GM11168 (cell line): ENCODE measurements around the gene RILPL1.
"Not testable (repeated sequence)": the region's sequence is repeated elsewhere in the genome, so short reads cannot be mapped to it uniquely, and the experiment has no call there.

Source experiments
- in situ Hi-C: fragments of 300-500 bp; cut with MboI; formaldehyde crosslinking; loops from one replicate; pipeline ENCODE4 v1.12.0; 2022; ENCODE audit warnings: low sequenced_read_pairs; ENCODE audit not compliant: unreplicated experiment

The RILPL1 gene

DNA sequence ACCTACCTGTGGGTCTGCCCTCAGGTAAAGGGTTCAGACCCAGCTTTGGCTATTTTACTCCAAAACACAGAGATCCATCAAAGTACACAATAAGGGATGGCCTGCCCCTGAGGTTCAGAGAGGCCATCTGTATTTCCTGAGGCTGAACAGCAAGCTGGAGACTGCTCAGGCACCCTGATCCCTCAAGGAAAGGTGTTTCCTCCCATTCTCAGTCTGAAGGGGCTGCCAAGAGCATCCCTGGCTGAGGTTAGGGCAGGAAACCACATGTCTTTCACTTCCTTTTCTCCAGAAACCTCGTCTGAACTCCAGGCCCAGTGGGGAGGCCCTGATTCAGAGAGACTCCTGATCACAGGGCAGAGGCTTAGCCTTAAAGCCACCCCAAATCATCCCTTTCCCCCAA, 1.5 kb downstream of the RILPL1 start:
- in situ Hi-C loops, result no loop called here

DNA sequence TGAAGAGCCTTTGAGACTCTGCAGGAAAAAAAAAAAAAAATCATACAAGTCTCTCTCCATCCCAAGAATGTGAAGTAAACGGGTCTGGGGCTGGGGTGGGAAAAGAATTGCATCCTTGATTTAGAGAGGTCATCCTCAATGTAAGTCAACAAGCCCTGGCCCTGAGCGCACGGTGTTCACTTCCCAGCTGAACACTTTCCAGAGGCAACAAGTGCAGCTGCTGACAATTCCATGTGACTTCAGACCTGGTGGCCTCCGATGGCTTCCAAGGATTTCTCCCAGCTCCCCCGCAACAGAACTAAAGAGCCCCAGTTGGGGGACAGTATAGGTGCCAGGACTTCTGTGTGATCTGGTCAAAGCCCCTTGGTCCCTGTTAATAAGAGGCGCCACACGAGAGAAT, 2.4 kb downstream of the RILPL1 start:
- in situ Hi-C loops, result no loop called here

DNA sequence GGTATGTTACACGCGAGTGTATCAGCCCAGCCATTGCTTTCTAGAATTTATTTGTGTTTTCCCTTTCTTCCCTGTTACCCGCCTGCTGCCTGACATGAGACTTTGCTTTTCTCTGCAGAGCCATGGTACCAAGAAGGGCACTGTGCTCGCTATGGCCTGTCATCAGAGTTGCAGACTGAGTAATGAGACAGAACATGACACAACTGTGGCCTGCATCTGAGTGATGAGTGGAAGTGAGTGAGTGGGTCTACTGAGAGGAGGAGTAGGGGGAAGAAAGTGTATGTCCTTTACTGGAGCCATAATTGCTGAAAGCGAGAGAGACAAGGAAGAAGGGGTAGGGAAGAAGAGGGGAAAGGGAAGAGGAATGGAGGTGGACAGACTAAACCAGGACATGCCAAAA, 2.9 kb downstream of the RILPL1 start:
- in situ Hi-C loops, result no loop called here

DNA sequence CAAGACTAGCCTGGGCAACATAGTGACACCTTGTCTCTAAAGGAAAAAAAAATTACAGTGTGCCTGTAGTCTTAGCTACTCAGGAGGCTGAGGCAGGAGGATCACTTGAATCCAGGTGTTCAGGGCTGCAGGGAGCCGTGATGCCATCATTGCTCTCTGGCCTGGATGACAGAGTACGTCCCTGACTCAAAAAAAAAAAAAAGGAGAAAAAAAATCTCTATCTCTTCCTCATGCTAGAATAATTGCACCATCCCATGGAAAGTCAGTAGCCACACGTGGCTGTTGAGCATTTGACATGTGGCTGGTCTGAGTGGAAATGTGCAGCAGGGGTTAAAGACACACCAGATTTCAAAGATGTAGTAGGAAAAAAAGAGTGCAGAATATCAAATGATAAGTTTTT, 3.8 kb downstream of the RILPL1 start:
- in situ Hi-C loops, result no loop called here

DNA sequence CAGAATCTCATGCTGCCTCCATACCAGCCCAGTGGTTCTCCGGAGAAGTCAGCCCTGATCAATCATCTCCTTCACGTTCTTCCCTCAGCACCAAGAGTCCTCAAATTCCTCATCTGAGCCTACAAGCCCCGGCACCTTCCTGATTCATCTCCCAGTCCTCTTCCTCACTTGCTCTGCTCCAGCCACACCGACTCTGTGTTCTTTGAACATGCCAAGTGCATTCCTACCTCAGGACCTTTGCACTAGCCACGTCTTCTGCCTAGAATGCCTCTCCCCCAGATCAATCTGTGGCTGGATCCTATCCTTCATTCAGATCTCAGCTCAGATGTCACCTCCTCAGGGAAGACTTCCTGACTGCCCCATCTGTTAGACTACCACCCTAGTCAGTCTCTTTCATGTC, 4.7 kb downstream of the RILPL1 start:
- in situ Hi-C loops, result no loop called here

DNA sequence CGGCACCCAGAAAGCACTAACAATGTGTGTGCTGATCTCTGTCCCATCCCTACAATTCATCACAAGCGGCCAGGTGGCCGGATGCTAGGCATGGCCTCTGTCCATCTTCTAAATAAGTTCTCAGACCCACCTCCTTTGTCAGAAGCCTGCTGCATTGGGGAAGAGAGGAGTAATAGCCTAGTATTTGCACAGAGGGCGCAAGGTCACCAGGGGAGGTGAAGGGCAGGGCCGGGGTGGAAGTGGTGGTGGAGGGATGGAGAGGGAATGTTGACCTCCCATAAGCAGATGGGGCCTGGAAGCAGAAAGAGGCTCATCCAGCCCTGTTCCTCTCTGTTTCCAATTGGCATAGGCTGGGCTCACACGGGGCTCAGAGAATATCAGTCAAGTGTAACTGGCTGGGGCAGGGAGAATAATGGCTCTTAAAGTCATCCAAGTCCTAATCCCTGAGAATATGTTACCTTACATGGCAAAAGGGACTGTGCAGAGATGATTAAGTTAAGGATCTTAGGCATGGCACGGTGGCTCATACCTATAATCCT, 6.9 kb downstream of the RILPL1 start:
- in situ Hi-C loops, result no loop called here

DNA sequence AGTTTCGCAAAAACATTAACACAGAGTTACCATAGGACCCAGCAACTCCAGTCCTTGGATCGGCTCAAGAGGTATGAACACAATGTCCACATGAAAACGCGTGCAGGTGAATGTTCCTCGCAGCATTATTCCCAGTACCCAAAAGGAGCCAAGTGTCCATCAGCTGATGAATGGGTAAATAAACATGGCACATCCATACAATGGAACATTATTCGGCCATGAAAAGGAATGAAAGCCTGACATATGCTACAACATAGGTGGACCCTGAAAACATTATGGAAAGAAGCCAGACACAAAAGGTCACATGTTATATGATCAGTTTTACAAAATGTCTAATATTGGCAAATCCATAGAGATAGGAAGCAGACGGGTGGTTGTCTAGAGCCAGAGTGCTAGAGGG, 9.1 kb downstream of the RILPL1 start:
- in situ Hi-C loops, result no loop called here

DNA sequence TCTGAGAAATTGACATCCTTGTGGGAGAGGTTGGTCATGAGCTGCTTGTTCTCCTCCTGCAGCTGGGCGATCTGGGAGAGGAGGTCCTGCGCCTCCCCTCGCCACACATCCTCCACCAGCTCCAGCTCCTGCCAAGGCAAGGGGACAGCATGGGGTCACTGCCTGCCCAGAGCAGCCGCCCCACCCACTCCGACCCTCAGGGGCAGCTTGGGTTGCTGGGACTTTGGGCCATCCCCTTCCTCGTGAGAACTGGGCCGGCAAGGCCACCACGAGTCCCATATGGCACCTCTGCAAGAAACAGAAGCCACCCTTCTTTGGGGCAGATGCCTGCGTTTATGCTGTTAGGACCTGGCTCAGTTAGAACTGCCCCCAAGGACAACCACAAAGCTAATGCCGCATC, 10.0 kb downstream of the RILPL1 start:
- in situ Hi-C loops, result no loop called here

DNA sequence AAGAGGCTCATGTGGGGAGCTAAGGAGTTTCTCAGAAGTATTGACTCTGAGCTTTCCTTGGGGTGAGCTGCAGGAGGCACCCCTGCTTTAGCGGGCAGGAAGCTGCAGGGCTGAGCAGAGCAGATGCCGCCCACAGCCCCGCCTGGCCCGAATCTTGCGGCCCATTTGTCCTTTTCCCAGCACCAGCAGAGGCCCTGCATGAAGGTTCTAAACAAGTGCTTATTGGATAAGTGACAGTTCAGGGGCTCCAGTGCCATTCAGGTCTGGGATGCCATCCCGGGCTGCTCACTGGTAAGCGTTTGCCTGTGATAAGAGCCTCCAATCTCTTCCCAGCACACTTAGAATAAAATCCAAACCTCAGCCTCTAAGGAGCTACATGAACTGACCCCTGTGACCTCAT, 11.4 kb downstream of the RILPL1 start:
- in situ Hi-C loops, result no loop called here

DNA sequence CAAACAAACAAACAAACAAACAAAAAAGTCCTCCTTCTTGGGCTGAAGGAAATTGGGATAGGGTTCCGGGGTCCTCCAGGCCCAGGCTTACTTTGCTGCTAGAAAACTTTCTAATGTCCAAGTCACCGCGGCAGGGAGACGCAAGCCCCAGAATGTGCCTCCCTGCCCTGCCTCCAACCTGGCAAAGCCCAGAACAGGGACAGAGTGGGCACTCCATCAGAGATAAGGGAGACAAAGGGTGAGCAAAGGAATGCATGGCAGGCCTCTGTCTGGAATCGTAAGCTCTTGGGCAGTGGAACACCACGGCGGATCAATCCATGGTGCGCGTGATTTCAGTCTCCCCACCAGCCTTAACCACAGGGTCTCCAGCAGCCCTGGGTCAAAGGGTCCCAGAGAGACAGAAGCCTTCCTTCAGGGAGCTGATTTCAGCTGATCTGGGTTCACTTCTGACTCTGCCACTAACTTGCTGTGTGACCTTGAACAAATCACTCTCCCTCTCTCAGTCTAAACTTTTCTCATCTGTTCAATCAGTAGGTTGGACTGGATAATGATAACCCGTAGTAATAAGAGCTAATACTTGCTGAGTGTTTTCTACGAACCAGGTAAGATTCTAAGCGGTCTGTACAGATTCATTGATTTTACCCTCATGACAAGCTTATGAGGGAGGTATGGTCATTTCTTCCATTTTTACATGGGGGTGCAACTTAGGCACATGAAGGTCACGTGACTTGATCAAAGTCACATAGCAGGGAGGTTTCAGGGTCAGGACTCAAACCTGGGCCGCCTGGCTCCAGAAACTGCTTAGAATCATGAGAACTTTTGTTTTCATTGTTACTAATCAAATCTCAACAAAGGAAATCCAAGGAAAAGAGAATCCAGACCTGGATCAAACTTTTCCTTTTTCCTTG, 12.7 kb downstream of the RILPL1 start:
- in situ Hi-C loops, result no loop called here

DNA sequence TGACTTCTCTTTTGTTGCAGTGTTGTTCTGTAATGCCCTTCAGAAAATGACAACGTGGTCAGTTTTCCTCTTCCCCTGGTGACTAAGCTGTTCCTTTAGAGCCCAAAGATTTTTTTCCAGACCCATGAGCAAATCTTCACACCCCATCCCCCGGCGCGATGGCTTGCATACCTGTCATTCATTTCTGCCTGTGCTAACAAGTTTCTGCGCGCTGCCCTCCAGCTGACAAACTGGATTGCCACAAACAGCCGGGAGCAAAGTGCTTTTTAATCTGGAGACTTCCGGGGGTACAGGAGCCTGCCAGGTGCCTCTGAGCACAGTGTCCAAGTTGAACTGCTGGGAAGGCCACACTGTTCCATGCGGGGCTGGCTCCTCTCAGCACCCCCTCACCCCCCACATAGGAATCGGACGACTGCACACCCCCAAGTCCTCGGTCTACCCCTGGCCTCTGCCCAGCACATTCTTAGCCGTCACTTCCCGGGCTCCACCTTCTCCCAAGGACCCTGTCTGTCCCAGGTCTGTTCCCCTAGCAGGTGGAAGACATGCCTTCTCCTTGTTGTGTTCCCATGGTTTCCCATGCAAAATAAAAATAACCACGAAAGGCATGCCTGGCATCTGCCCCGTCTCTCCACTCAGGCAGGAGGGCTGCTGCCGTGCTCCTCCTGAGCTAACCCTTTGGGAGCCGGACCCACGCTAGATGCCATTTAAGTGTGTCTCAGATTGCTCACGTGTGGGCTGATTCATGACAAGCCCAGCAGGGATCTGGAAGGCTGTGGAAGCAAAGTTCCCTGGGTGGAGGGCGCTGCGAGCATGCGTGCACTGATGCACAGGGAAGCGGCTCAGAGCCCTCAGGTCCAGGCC, 14.1 kb downstream of the RILPL1 start:
- in situ Hi-C loops, result no loop called here

DNA sequence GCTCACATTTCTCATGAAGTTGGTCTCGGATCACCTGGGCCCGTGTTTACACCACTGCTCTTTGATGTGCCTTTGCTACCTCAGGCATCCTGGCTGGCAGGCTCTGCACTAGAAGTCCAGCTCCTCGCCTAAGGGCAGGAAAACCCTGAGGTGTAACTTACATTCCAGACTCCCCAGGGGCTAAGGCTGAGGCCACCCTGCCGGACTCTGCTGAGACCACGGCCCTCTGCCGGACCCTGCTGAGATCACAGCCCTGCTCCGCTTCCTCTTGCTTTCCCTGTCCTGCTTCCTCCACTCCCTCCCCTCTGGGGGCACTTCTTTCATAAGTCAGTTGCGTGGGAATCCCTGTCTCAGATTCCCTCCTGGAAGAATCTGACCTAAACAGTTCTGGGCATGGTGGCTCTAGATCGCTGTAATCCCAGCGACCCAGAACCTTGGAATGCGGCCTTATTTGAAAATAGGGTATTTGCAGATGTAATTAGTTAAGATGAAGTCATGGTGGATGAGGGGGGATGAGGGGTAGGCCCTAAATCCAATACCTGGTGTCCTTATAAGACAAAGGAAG, 17.2 kb downstream of the RILPL1 start:
- in situ Hi-C loops, result no loop called here

DNA sequence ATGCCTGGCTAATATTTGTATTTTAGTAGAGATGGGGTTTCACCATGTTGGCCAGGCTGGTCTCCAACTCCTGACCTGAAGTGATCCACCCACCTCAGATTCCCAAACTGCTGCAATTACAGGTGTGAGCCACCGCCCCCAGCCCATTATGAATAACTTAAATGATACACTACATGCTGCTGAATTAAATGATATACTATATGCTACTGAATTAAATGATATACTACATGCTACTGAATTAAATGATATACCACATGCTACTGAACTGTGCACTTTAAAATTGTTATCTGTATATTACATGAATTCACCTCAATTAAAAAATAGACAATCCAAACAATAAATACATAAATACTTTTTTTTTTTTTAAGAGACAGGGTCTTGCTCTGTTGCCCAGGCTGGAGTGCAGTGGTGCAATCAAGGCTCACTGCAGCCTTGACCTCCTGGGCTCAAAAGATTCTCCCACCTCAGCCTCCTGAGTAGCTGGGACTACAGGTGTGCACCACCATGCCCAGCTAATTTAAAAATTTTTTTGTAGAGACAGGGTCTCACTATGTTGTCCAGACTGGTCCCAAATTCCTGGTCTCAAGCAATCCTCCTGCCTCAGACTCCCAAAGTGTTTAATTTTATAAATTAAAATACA, 18.8 kb downstream of the RILPL1 start:
- in situ Hi-C loops, result not testable (repeated sequence)

DNA sequence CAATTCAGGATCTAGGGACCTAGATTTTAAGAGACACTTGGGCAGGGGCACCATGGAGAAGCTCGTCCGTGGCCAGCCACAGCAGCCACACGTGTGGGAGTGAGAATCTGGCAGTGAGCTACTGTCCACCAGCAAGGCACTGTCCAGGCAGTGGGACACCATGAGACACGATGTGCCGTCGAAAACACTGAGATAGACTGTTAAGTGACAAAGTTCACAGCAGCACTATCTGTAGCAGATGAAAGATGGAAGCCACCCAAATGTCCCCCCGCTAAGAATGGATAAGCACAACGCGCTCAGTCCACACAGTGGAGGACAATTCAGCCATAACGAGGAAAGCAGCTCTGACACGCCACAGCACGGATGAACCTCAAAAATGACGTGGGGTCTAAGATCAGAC, 19.7 kb downstream of the RILPL1 start:
- in situ Hi-C loops, result no loop called here

DNA sequence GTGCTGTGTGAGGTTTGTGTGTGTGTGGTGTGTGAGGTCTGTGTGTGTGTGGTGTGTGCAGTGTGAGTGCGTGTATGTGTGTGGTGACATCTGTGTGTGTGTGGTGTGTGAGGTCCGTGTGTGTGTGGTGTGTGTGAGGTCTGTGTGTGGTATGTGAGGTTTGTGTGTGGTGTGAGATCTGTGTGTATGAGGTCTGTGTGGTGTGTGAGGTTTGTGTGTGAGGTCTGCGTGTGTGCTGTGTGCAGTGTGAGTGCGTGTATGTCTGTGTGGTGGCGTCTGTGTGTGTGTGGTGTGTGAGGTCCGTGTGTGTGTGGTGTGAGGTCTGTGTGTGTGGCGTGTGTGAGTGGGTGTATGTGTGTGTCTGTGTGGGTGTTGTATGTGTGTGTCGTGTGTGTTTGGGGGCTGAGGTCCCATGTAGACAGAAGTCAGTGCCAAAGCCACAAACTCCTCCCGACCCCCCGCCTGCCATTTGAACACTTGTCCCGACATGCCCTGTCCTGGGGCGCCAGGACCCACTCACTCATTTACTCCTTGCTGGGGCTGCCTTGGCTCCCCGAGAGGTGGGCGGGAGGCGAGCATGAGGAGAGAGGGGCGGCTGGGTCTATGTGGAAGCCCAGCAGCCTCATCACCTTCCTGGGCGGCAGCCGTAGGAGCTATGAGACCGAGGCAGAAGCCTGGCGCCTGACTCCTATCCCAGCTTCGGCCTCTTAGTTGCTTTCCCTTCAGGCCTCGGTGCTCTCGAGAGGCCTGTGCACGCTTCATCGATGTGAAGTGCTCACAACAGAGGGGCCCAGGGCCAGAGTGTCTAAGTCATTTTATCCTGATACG, 20.5 kb downstream of the RILPL1 start:
- in situ Hi-C loops, result no loop called here

DNA sequence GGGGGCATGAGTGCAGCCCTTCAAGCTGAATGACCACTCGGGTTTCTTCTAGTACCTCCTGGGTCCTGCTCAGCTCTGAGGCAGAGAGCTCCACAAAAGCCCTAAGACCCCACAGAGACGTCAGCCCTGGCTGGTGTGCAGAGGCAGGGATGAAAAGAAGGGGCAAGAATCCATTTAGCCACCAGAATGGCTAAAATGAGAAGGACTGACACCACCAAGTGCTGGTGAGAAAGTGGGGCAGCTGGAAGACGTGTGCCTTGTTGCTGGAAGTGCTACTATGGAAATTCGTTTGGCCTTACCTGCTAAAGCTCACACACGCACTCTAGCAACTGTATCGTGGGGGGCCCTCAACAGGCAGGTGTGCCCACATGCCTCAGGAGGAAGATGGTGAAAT, 26.7 kb downstream of the RILPL1 start:
- in situ Hi-C loops, result no loop called here

DNA sequence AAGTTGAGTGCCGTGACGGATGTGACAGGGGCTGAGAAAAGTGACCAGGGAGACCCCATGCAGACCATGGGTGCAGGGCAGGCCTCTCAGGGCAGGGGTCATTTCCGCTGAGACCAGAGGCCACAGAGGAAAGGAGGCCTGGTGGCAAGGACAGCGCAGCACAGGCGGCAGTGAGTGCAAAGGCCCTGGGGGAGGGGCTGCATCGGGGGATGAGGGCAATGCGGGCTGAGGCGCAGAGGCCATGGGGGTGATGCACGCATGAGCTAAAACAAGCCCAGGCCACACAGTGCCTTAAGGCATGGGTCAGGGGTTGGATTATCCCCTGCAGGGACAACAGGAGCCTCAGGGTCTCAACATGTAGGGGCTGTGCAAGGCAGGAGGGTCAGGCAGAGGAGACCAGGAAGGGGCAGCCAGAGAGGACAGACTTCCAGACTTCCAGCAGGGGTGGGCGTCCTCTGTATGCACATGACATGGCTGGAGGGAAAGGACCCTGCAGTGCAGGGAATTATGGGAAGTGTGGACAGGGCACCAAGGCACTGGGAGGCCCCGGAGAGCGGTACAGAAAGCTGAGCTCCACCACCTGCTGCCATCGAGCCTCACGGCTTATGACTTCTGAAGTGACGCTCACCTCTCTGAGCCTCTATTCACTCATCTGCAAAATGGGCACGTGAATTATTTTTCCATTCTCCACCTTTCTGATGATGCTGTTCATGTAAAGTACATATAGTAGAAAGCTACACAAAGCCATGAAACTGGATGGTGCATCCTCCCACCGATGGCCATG, 27.3 kb downstream of the RILPL1 start:
- in situ Hi-C loops, result no loop called here

DNA sequence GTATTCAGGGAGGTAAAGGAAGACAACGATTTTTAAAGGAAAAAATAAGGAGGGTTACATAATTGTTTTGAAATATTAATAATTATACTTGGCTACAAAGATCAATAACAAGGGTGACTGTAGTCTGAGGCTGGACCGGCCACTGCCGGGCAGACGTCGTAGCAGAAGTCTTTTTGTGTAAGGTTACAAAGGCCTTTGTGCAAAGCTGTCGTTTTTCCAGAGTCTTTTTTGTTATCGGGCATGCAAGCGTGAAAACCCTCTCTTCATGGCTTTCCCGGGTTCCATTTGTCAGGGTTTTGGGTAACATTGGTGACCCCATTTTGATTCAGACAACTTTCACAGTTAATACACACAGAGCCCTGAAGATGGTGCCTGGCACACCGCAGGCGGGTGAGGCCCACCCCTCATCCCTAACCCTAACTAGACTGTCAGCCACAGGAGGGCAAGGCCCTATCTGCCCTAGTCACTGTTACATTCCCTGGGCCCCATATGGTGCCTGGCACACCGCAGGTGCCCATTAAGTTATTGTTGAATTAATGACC, 31.3 kb downstream of the RILPL1 start:
- in situ Hi-C loops, result no loop called here
